Raji (cell line): ENCODE measurements around the gene ZDHHC1.

Experiments used
- POLR2A ChIP-seq: IDR thresholded peaks from 2 replicates; pipeline ENCODE4 v1.6.1; 2011; ENCODE audit warnings: low read depth, low read length, control low read depth; ENCODE audit not compliant: insufficient read depth

The ZDHHC1 gene

DNA sequence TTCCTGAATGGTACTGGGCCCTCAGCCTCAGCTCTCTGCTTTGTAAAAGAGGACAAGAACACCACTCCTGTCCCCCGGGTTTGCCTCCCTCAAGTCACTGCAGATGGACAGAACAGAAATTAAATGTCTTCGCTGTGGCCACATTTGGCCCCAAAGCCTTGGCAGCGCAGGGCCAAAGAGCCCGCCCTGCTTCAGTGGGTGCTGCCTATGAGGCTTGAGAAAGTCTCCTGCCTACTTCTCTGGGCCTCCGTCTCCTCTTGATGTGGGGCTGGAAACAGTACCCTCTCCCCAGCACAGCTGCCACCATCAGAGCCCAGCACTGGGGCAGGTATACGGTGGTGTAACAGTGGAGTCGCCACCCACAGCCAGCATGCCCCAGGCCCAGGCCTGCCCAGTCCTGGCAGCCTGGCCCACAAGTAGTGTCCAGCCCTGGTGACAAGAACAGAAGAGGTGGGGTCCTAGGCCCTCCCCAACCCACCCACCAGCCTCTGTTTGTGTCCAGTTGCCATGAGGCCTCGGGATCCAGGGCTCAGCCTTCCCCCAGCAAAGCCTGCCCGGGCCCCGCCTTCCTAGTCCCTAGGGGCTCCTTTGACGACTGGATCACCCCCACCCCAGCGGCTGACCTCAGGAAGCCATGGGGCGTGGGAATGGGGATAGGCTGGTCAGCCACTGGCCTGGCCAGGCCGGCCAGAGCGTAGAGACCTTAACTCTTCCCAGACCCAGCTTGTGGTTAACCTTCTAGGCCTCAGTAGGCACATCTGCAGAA lies 19.1 kb downstream of the ZDHHC1 start:
- TF ChIP-seq POLR2A: no peak

DNA sequence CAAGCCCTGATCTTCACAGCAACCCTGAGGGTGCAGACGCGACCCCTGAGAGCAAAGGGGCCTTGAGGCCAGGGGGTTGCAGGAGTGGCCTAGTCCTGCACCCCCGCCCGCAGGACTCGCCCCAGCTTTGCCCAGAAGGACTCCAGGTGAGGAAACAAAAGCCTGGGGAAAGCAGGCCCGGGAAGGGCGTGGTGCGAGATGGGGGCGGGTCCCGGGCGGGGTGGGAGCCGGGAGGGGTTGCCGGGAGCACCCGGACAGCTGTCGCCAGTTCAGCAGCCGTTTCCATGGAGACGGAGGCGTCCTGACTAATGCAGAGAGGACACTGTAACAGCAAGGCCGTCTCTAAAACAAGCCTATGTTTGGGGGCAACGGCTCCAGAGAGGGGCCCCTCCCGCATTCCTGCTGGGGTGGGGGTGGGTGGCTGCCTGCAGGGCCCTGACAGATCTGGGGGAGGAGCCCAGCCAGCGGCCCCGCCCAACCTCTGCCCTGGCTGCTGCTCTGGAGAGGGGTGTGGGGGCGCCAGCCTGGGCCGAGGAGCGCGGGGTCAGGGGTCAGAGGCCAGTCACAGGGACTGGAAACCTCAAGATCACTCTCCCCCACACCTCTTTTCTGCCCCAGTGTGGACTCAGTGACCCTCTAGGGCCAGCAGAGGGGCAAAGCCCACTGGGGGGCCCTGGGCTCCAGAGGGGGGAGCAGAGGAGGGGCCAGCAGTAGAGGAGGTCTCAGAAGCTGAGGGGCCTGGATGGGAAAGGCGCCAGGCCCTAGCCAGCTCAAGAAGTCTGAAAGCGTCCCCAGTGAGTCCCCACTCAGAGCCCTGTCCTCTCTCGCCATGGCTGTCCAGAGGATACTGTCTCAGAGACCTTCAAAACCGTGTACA lies 19.9 kb downstream of the ZDHHC1 start:
- TF ChIP-seq POLR2A: no peak

GRCh38 chr16:67395458-67396158 lies 20.7 kb downstream of the ZDHHC1 start:
- TF ChIP-seq POLR2A: no peak

DNA sequence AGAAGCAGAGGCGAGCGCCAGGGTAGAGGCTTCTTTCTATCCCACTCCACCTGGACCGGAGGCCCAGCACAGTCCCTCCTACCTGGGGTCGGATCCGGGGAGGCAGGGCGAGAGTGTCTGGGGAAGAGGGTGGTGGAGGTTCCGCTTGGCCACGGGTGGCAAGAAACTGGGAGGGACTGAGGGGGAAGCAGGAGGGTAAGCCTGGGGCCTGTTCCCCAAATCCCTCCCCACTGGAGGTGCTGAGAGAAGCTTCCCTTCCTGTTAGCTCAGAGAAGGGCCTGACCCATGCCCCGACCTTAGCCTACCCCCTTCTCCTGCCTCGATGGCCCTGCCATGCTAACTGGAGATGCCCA lies 21.2 kb downstream of the ZDHHC1 start:
- TF ChIP-seq POLR2A: no peak

- TF ChIP-seq POLR2A: no peak
Observed at GRCh38 chr16:67394155-67395104, 21.8 kb downstream of the ZDHHC1 start.

DNA sequence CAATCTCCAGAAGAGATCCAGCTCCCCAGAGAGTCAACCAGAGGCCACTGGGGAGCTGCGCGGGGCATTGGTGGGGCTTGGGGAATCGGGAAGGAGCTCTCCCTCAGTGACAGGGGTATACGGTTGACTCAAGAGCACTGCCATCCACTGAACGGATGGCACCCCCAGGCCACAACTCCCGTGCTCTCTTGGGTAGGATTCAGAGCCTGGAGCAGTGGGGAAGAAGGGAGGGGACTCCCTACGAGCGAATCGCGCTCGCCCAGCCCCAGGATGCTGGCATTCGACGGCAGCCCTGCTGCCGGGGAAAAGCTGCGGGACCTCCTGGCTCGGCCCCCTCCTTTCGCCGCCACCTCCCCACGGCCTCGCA lies 22.5 kb downstream of the ZDHHC1 start:
- TF ChIP-seq POLR2A: no peak

DNA sequence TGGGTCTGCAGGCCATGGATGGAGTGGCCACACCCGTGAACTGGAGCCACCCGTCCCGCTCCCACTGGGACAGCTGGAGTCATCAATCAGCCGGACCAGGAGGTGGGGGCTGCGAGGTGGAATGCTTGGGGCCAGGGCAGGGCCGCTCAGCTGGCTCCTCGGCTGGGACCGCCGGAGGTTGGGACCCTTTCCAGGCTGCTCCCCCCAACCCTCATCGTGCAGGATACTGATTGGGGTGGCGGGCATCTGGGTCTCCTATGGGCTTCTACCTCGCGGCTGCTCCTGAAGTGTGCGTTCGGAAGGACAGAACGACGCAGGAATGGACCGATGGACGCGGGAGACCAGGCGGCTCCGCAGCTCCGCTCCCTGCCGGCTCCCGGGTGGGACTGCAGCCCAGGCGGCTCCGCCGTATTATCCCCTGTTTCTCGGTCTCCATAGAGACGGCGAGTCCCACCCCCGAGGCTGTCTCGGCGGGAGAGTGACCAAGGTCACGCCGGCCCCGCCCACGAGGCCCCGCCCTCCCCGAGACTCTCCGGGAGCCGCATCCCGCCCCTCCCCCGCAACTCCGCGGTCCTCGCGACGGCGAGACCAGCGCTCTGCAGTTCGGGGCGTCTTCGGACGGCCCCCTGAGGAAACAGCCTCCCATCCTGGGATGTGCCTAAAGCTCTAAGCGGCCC lies 23.0 kb downstream of the ZDHHC1 start, which contains the start of gene TPPP3:
Gene TPPP3, minus strand, starts transcription at position 388 of the 677 bp plus-strand sequence. CDS start 2,387 bp downstream, outside the sequence.
- no peak for TF ChIP-seq POLR2A

DNA sequence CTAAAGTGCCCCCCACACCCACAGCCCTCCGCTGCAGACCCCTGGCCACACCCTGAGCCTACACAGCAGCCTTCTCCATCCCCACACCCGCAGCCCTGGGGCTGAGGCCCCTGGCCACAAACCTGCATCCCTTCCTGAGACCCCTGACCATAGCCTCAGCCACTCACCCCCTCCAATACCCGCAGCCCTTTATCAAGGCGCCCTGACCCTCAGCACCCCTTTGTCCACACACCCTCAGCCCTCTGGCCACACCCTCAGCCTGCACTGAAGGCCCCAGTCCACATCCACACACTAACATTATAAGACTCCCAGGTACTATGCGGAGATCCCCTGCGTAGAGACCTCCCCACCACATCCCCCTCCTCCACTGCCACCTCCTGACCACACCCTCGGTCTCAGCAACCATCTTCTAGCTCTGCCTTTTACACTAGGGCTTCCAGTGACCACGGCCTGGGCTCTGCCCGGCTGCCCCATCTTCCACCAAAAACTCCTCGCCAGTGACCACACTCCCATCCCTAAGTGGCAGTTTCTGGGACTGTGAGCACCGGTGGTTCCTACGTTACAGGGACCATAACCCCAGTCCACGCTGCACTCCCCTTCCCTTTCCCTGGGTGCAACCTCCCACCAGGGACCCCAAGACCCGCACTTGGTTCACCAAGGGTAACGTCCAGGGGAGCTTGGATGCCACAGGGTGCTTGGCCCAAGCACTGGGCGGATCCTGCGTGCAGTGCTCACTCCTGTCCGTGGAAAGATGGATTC lies 23.8 kb downstream of the ZDHHC1 start:
- no peak for TF ChIP-seq POLR2A

DNA sequence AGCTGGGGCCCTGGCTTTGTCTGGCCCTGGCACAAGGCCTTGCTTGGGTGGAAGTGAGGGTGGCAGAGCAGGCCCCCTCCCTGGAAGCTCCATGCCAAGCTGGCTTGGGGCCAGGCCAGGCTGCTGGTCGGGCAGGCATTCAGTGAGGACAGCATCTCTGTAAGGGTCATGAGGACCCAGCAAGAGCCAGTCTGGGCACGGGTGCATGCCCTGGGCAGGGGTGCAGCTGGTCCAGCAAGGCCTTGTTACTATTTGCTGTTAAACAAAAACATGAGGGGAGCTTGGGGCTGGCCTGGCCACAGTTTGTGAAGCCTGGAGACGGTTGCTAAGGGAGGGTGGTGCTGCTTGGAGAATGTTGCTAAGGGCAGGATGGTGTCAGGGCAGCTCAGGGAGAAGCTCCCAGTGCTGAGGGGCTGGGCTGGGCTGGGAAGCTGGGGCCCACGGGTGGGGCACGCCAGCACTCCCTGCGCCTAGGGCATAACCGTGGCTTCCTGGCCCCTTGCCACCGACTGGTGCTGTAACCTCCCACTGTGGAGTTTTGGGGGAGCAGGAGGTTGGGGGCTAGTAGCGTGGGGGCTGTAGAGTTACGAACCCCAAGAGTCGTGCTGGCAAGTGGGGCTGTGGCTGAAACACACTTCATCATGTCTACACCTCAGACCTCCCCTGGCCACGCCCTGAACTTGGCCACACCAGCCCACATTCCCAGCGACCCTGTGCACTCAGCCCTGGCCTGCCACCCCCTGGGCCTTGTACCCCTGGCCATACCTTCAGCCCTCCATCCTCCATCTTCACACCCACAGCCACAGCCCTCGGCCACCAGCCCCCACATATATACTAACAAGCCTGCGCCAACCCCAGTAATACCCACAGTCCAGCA lies 24.6 kb downstream of the ZDHHC1 start:
- no peak for TF ChIP-seq POLR2A

DNA sequence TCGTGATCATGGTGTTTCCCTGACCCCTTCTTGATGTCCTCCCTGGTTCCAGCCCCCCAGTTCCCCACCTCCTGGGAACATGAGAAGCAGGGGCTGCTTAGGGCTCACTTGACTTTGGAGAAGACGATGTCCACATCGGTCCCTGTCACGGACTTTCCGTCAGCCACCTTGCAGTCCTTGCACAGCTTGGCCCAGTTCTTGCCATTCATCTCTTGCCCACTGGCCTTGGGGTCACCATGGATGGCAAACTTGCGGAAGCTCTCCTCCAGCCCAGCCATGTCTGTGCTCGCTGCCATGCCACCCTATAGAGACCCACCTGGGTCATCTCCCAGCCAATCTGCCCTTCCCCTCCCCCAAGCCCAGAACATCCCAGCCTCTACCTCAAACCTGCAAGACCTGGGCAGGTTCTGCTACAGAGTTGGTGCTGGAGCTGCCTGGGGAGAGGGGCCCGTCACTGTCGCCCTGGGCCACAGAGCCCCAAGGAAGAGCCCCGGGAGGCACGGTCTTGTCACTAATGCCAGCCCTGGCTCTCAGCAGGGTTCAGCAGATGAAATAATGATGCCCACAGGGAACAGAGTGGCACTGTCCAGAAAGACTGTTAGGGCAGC lies 25.4 kb downstream of the ZDHHC1 start:
- no peak for TF ChIP-seq POLR2A

GRCh38 chr16:67389911-67390815 lies 26.1 kb downstream of the ZDHHC1 start:
- TF ChIP-seq POLR2A: no peak

GRCh38 chr16:67388591-67388990 lies 27.7 kb downstream of the ZDHHC1 start:
- no peak for TF ChIP-seq POLR2A
